Activated naive CD8-positive, alpha-beta T cell treated with anti-CD3 and anti-CD28 coated beads for 36 hours (primary cell): ENCODE results near the gene FAM186B. TPM values are rescaled to one million over a fixed set of nuclear protein-coding genes. Genes with fewer than 3 reads are reported as not detected.

Experiments
- DNase-seq: peaks from one replicate; pipeline ENCODE4 v3.0.0; 2021
- H3K27ac Mint-ChIP-seq: one replicate; pipeline ENCODE4 v1.8.0; 2022; ENCODE audit warnings: mild to moderate bottlenecking, moderate library complexity, mixed read lengths
- H3K27me3 Mint-ChIP-seq: one replicate; pipeline ENCODE4 v1.8.0; 2022; ENCODE audit warnings: mild to moderate bottlenecking, mixed read lengths
- H3K36me3 Mint-ChIP-seq: one replicate; pipeline ENCODE4 v1.8.0; 2021; ENCODE audit warnings: mild to moderate bottlenecking, mixed read lengths
- H3K4me1 Mint-ChIP-seq: one replicate; pipeline ENCODE4 v1.8.0; 2021; ENCODE audit warnings: mixed read lengths
- H3K4me3 Mint-ChIP-seq: one replicate; pipeline ENCODE4 v1.8.0; 2022; ENCODE audit warnings: mild to moderate bottlenecking, moderate library complexity, mixed read lengths
- H3K9me3 Mint-ChIP-seq: one replicate; pipeline ENCODE4 v1.8.0; 2022; ENCODE audit warnings: mixed read lengths
- total RNA-seq, 2 experiments: library from RNA; stranded (reverse); gene quantifications; one replicate each; pipeline ENCODE4 v1.2.3, GENCODE V29; 2021

The FAM186B gene
- total RNA-seq, 2 experiments from 2014 or later, result 0.14 to 0.41 TPM

GRCh38 chr12:49598527-49598926, 6.9 kb downstream of the FAM186B start:
- H3K4me3 Mint-ChIP-seq, result no peak overlapping the region
- DNase-seq, result no peak
- no peaks in the 10 kb centered on the region for H3K27me3 Mint-ChIP-seq
- H3K27ac Mint-ChIP-seq, result no peak overlapping the region
- peaks cover 4% of the 10 kb centered on the region for H3K36me3 Mint-ChIP-seq
- no peaks in the 10 kb centered on the region for H3K4me1 Mint-ChIP-seq
- no peaks in the 10 kb centered on the region for H3K9me3 Mint-ChIP-seq

- Mint-ChIP-seq H3K9me3 (peaks cover 1% of the 10 kb centered on the region), H3K27me3 (no peaks in the 10 kb centered on the region), H3K36me3 (peaks cover 18% of the 10 kb centered on the region)
These were observed 16.5 kb downstream of the FAM186B start for GRCh38 chr12:49588721-49589516.

DNA sequence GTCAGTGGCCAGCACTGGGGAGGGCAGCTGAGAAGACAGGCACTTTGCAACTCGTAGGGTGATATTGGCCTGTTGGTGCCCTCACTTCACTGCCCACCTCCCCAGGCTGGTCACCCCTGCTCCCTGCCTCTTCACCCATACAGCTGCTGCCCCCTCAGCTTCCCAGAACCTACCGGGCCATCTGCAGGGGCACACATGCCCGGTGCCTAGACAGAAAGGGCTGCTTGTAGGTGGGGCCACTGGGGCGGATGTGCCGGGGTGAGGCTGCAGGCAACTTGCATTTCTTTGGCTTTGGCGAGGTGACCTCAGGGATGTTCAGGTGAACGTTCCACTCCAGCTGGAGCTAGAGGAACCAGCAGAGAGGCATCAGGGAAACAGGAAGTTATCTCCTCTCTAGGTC, 17.2 kb downstream of the FAM186B start:
- H3K9me3 Mint-ChIP-seq, result peaks cover 1% of the 10 kb centered on the region
- no peaks in the 10 kb centered on the region for H3K4me1 Mint-ChIP-seq
- peaks cover 17% of the 10 kb centered on the region for H3K36me3 Mint-ChIP-seq
- H3K27me3 Mint-ChIP-seq, result no peaks in the 10 kb centered on the region
- no peak overlapping the region for H3K27ac Mint-ChIP-seq
- DNase-seq, result no peak
- H3K4me3 Mint-ChIP-seq, result no peak overlapping the region

More at GRCh38 chr12:49588721-49589516, 16.5 kb downstream of the FAM186B start:
- Mint-ChIP-seq H3K4me1 (no peaks in the 10 kb centered on the region), H3K4me3 (no peak overlapping the region), H3K27ac (no peak overlapping the region)
- no peak for DNase-seq

DNA sequence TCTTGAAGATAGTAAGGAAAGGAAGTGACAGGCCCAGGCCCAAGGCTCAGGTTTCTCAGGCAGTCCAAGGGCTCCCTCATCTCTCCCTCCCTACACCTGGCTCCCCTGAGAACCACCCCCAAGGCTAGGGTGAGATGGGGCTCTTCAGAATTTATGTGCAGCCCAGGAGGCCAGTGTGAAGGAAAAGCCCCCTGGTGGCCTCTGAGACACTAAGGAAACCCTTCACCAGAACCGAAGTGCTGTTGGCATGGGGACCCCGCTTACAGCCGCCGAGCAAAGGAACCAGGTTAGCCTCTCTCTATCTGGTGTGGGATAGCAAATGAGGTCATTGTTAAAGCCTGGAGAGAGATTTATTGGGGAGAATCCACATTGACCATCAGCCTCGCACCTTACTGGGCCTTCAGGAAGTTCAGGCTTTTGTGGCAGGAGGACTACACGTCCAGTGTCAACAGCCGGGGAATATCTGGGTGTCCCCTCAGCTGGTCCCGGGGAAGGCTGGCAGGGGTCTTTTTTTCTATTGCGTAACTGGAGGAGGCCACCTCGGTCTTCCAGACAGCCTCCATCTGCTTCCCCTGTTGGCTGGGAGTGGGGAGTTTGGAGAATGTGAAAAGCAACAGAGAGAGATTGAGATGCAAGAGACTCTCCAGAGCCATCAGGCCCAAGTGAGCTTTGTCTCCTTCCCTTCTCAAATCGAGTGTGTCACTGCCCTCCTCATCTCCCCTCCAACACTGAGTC, 18.1 kb downstream of the FAM186B start:
- no peak for DNase-seq
- no peaks in the 10 kb centered on the region for H3K27me3 Mint-ChIP-seq
- H3K4me1 Mint-ChIP-seq, result no peaks in the 10 kb centered on the region
- peaks cover 1% of the 10 kb centered on the region for H3K9me3 Mint-ChIP-seq
- H3K4me3 Mint-ChIP-seq, result no peak overlapping the region
- peaks cover 19% of the 10 kb centered on the region for H3K36me3 Mint-ChIP-seq
- H3K27ac Mint-ChIP-seq, result no peak overlapping the region

DNA sequence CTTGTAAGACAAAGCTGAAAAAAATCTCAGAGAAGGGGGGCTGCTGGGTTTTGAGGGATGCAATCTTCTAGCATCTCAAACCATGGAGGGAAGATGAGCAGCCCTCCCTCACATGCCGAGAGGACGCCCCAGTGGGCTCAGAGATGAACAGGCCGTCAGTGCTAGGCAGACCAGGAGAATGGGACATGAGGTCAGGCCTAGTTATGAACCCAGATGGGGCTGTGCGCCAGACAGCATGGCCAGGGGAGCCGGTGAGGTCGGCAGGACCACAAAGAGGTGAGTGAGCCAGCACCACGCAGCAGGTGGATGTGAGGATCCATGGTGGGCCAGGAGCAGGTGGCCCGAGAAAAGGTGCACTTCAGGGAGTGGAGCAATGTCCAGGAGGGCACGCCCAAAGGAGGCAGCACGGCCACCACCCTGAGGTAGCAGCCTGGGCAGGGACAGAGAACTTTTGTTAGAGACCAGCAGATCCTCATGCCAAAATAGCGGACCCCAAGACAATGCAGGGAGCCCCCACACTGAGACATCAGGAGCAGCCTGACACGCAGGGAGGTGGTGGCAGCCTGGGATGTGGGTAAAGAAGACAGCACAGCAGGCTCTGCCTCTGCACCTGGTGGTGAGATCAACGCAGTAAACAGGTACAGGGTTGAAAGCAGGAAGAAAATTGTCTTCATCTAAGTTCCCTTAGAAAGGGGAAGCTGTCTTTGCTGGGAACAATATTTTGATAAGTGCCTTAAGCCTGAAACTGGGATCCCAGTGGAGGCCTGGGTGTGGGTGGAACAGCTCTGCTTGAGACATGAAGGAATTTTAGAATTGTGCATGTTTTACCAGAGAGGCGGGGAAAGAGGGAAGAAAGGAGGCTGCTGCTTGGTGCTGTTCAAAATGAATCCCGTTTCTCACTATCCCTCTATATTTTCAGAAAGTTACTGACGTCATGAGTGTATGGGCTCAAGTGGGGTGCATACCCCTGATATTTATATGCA, 19.7 kb downstream of the FAM186B start:
- peaks cover 7% of the 10 kb centered on the region for H3K4me1 Mint-ChIP-seq
- H3K36me3 Mint-ChIP-seq, result peaks cover 13% of the 10 kb centered on the region
- DNase-seq, result no peak
- H3K9me3 Mint-ChIP-seq, result peaks cover 1% of the 10 kb centered on the region
- no peak overlapping the region for H3K4me3 Mint-ChIP-seq
- no peaks in the 10 kb centered on the region for H3K27me3 Mint-ChIP-seq
- H3K27ac Mint-ChIP-seq, result no peak overlapping the region

DNA sequence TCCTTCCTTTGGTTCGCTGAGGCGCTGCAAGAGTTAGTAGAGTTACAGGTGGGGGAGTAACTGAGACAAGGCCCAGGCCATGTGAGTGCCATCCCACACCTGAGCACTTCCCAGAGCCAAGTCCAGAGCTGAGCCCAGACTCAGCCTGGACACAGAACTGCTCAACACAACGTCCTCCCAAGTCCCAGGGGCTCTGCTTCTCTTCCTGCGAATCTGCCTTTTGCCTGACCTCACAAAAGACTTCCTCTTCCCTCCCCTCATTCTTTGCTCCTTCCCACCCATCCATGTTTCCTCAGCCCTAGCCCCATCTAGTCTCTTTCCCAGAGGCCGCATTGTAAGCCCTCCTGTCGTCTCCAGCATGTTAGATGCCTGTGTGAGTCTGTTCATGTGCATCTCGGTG, 20.8 kb downstream of the FAM186B start:
- H3K27me3 Mint-ChIP-seq, result no peaks in the 10 kb centered on the region
- DNase-seq, result no peak
- H3K4me3 Mint-ChIP-seq, result no peak overlapping the region
- H3K27ac Mint-ChIP-seq, result no peak overlapping the region
- H3K9me3 Mint-ChIP-seq, result no peaks in the 10 kb centered on the region
- peaks cover 10% of the 10 kb centered on the region for H3K4me1 Mint-ChIP-seq
- H3K36me3 Mint-ChIP-seq, result peaks cover 7% of the 10 kb centered on the region

DNA sequence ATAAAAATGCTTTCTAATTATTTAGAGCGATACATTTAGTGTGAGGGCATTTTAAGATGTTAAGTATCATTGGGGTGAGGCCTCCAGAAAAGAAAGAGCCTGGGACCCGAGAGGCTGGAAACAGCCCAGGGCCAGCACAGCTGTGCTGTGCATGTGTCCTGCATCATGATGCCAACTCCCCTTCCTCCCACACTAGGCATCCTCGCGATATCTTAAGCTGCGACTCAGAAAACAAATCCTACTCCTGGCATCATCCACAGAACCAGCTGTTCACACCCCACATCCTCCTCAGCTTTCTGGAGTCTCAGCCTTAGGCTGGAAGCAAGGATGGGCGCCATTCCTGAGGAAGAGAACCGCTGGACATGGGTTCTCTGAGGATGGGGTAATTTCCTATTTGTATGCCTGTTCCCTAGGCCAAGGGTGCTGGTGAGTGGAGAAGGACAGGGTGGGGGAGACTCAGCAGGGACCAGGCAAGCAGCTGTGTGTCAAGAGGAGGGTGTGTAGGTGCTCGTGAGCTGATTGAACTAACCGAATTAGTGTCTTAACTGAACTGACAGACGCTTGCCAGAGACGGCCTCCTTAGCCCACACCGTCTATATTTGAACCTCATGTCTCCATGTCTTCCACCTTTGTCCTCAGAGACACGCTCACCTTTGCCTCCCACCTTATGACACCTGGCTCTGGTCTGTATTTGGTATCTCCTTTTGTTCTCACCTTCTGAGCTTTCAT, 21.9 kb downstream of the FAM186B start:
- H3K36me3 Mint-ChIP-seq, result peaks cover 4% of the 10 kb centered on the region
- H3K27me3 Mint-ChIP-seq, result no peaks in the 10 kb centered on the region
- no peak for DNase-seq
- H3K9me3 Mint-ChIP-seq, result no peaks in the 10 kb centered on the region
- H3K27ac Mint-ChIP-seq, result no peak overlapping the region
- H3K4me3 Mint-ChIP-seq, result no peak overlapping the region
- peaks cover 10% of the 10 kb centered on the region for H3K4me1 Mint-ChIP-seq

DNA sequence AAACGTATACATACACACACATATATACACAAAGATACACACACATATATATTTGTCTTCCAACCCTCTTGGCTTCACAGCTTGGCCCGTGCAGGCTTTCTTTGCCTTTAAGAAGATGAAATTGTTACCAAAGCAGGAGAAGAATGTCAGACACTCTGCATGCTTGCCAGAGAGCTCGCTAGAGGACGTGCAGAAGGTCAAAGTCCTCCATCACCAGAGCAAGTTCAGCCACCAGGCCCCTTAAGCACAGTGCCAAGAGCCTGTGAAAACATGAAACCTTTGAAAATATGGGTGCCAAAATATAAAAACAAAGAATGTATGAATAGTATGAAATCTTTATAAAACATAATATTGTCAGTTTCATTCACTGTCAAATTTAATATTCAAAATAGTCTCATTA, 22.6 kb downstream of the FAM186B start:
- no peak overlapping the region for H3K27ac Mint-ChIP-seq

DNA sequence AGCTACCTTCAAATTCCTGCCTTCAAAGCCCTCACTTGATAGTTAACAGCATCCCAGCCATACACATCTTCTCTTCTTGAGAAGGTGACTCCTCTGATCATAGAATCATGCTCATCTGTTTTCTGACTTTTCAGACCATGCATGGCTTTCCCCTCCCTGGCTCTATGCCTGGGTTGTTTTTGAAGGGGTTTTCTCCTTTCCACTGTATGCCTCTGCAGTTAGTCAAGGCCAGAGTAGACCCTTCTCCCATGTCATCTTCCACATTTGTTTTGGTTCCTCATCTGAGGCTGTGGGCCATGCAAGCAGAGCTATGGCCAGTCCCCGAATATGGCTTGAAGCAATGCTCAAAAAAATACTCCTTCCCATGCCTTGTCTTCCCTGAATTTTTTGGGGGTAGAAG, 23.2 kb downstream of the FAM186B start:
- Mint-ChIP-seq H3K36me3 (peaks cover 4% of the 10 kb centered on the region), H3K9me3 (no peaks in the 10 kb centered on the region), H3K27ac (no peak overlapping the region), H3K4me1 (peaks cover 10% of the 10 kb centered on the region), H3K27me3 (no peaks in the 10 kb centered on the region), H3K4me3 (no peak overlapping the region)
- DNase-seq, result no peak

More for the DNA sequence above, 22.6 kb downstream of the FAM186B start:
- Mint-ChIP-seq H3K9me3 (no peaks in the 10 kb centered on the region), H3K4me3 (no peak overlapping the region), H3K27me3 (no peaks in the 10 kb centered on the region), H3K36me3 (peaks cover 4% of the 10 kb centered on the region), H3K4me1 (peaks cover 10% of the 10 kb centered on the region)
- DNase-seq, result no peak

DNA sequence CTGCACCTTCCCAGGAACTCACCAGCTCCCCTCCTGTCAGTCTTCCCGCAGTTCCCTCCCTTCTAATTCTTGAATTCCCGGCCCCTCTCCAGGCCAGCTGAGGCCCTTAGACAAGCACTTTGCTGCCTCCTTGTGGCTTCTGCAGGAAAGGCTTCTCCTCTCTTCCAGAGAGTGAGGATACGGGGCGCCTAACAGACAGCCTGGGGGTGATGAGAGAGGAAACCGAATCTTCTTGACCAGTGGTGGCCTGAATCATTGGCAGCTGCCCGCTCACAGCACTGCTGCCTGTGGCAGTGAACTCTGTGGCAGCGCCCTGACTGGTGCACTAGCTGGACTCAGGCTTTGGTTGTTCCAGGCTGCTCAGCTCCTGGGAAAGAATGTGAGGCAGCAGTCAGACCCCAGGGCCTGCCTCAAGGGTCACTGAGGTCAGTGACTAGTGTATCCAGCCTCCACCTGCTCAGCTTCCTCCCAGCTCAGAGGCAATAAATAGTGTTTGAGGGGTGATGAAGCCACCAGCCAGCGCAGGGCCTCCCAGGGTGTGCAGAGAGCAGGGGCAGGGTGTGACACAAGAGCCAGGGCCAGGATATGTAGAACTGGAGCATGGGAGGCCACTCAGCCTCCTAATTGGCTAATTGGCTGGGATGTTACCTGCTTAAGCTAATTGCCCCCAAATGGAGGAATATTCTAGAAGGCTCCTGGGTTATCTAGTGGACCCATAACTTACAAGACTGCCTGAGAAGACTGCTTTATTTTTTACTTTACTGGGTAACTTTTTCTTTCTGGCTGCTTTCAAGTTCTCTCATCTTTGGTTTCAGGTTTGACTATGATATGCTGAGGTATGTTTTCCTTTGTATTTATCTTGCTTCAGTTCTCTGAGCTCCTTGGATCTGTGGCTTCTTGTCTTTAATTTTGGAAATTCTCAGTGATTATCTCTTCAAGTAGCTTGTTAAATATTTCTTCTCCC, 24.6 kb downstream of the FAM186B start:
- H3K4me1 Mint-ChIP-seq, result peaks cover 10% of the 10 kb centered on the region
- H3K4me3 Mint-ChIP-seq, result no peak overlapping the region
- DNase-seq, result peak; percentile 44
- no peaks in the 10 kb centered on the region for H3K27me3 Mint-ChIP-seq
- H3K36me3 Mint-ChIP-seq, result peaks cover 4% of the 10 kb centered on the region
- no peaks in the 10 kb centered on the region for H3K9me3 Mint-ChIP-seq
- no peak overlapping the region for H3K27ac Mint-ChIP-seq

DNA sequence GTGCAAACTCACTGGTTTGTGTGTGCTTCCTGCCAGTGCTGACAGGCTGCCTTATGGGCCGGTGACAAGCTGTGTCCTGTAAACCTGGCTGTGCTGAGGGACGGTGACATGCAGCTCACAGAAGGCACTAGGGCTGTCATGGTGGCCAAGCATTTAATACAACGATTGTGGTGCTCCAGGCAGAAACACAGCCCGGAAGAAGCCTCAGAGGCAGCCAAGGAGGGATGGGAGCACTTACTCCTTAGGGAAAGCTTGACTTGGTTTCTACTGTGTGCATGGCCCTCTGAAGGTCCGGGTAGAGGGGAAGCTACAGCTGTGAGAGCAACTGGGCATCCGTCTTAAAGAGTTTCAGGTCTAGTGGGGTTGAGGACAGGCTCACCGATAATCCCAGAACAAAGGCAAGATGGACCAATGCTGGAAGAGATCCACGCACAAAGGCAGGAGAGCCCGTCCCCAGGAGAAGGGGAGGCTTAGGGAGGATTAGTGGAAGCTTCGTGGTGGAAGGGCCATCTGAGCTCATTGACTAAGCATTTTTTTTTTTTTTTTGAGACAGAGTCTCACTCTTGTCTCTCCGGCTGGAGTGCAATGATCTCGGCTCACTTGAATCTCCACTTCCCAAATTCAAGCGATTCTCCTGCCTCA, 26.8 kb downstream of the FAM186B start:
- Mint-ChIP-seq H3K4me1 (peaks cover 10% of the 10 kb centered on the region), H3K9me3 (no peaks in the 10 kb centered on the region), H3K4me3 (no peak overlapping the region), H3K27ac (no peak overlapping the region), H3K27me3 (no peaks in the 10 kb centered on the region), H3K36me3 (peaks cover 2% of the 10 kb centered on the region)
- no peak for DNase-seq

DNA sequence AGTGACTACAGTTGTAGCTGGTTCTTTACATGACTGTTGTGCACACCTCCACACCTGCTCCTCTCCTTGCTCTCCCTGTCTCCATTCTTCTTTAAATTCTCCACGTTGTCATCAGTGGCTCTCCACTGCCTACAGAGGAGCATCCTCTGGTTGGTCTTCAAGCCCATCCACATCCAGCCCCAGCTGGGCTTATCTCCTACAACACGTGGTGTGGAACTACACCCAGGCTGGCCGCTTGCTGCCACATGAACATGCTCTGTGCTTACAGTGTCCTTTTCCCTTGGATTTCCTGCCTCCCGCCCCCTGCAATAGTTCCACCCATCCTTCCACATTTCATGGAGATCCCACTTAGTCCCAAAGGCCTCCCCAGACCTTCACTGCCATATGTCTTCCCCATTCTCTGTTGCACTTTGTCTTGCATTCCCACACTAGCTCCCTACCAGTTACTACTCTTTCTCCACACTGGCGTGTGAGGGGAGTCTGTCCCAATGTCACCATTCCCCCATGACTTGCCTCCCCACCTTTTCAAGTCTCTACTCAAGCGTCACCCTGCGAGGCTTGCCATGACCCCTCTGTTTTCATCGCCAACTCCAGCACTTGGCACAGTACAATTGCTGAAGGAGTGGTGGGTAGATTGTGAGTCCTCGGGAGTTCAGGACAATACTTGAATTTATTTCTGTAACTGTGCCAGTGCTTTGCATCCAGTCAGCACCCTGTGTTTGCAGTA, 27.7 kb downstream of the FAM186B start:
- Mint-ChIP-seq H3K27ac (peak overlapping the region; percentile 10), H3K9me3 (no peaks in the 10 kb centered on the region), H3K4me1 (peaks cover 12% of the 10 kb centered on the region), H3K36me3 (peaks cover 2% of the 10 kb centered on the region), H3K27me3 (no peaks in the 10 kb centered on the region), H3K4me3 (no peak overlapping the region)
- no peak for DNase-seq
